Measurements from ENCODE around the gene SDHC.
"Not testable (repeated sequence)": the region's sequence is repeated elsewhere in the genome, so short reads cannot be mapped to it uniquely, and the experiment has no call there.

The SDHC gene

DNA sequence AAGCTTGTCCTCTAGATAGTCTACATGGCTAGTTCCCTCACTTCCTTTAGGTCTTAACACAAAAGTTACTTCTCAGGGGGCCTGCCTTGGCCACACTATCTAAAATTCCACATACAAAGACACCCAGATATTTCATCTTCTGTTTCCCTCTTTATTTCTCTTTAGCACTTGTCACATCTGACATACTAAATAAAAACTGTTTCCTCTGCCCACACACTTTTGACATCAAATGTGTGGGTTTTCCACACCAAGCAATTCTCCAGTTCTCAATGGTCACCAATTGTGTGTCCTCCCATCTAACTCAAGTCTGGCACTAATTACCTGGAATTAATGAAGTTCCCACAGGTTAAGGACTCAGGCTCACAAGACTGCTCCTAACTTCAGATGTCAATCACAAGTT, 79.0 kb downstream of the SDHC start:
- H3K4me2 ChIP-seq (ENCODE audit: low read depth, low read length, poor library complexity, severe bottlenecking) = no peak overlapping the region
- H3K36me3 ChIP-seq (ENCODE audit: insufficient read depth, low read length) = no peaks in the 10 kb centered on the region
- TF ChIP-seq, protein P1, sequence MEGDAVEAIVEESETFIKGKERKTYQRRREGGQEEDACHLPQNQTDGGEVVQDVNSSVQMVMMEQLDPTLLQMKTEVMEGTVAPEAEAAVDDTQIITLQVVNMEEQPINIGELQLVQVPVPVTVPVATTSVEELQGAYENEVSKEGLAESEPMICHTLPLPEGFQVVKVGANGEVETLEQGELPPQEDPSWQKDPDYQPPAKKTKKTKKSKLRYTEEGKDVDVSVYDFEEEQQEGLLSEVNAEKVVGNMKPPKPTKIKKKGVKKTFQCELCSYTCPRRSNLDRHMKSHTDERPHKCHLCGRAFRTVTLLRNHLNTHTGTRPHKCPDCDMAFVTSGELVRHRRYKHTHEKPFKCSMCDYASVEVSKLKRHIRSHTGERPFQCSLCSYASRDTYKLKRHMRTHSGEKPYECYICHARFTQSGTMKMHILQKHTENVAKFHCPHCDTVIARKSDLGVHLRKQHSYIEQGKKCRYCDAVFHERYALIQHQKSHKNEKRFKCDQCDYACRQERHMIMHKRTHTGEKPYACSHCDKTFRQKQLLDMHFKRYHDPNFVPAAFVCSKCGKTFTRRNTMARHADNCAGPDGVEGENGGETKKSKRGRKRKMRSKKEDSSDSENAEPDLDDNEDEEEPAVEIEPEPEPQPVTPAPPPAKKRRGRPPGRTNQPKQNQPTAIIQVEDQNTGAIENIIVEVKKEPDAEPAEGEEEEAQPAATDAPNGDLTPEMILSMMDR (conservative IDR thresholded peaks at IDR 0.05; ENCODE audit: low read length) = no peak
- TF ChIP-seq EZH2phosphoT487 (IDR thresholded peaks at IDR 0.05; ENCODE audit: borderline replicate concordance) = no peak

DNA sequence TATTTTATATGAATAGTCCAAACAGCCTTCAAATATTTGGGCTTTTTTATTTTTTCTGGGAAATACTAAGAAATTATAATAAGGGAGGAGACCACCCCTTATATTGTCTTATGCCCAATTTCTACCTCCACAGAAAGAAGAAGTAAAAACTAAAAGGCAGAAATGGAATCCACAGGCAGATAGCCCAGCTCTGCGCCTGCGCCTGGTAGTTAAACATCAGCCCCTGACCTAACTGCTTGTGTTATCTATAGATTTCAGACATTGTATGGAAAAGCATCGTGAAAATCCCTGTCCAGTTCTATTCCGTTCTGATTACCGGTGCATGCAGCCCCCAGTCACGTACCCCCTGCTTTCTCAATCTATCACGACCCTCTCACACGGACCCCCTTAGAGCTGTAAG, 82.9 kb downstream of the SDHC start:
- not testable (repeated sequence) for H3K4me2 ChIP-seq (ENCODE audit: low read depth, low read length, poor library complexity, severe bottlenecking); H3K9me2 ChIP-seq (replicated peaks; ENCODE audit: low read depth, low read length); H3F3A ChIP-seq (ENCODE audit: low read depth); H3K9ac ChIP-seq (ENCODE audit: low read depth, low read length, poor library complexity, severe bottlenecking); H3K27me3 ChIP-seq (ENCODE audit: insufficient read depth, low read length, poor library complexity, severe bottlenecking); H3K79me2 ChIP-seq (ENCODE audit: insufficient read depth, low read length); H2AFZ ChIP-seq (ENCODE audit: low read length); H3K36me3 ChIP-seq (ENCODE audit: insufficient read depth, low read length); H4K20me1 ChIP-seq (ENCODE audit: insufficient read depth, low read length, poor library complexity, severe bottlenecking); H3K4me3 ChIP-seq (ENCODE audit: low read length, poor library complexity, severe bottlenecking); H3K9me3 ChIP-seq (ENCODE audit: insufficient read depth, low read depth, low read length)
- H3K4me1 ChIP-seq (ENCODE audit: insufficient read depth, low read length, poor library complexity, severe bottlenecking) = peaks cover 11% of the 10 kb centered on the region

More for the DNA sequence above, 79.0 kb downstream of the SDHC start:
- no peaks in the 10 kb centered on the region for H3K9me3 ChIP-seq (ENCODE audit: insufficient read depth, low read depth, low read length)
- H3K79me2 ChIP-seq (ENCODE audit: insufficient read depth, low read length) = no peaks in the 10 kb centered on the region
- H3K27me3 ChIP-seq (ENCODE audit: insufficient read depth, low read length, poor library complexity, severe bottlenecking) = no peaks in the 10 kb centered on the region
- no peaks in the 10 kb centered on the region for H4K20me1 ChIP-seq (ENCODE audit: insufficient read depth, low read length, poor library complexity, severe bottlenecking)
- H3K4me1 ChIP-seq (ENCODE audit: insufficient read depth, low read length, poor library complexity, severe bottlenecking) = peaks cover 8% of the 10 kb centered on the region
- H3F3A ChIP-seq (ENCODE audit: low read depth) = no peaks in the 10 kb centered on the region
- H3K4me3 ChIP-seq (ENCODE audit: low read length, poor library complexity, severe bottlenecking) = no peak overlapping the region
- no peaks in the 10 kb centered on the region for H3K9me2 ChIP-seq (replicated peaks; ENCODE audit: low read depth, low read length)
- H3K9ac ChIP-seq (ENCODE audit: low read depth, low read length, poor library complexity, severe bottlenecking) = no peak overlapping the region
- no peak overlapping the region for H2AFZ ChIP-seq (ENCODE audit: low read length)

DNA sequence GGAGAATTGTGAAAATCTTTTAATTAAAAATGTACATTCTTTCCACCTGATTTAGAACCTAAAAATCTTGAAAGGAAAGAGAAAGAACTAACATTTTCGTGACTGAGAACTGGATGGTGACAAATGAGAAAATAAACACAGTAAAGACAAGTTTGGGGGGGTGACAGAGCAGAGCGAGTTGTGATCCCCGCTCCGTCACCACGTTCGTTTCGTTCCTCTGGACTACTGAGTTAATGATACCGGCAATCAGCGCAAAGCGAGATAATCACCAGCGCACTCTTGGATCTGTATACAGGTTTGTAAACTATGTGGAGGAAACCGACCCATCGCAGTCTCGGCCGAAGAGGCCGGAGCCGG, 84.7 kb downstream of the SDHC start:
- Histone ChIP-seq H3K36me3 (ENCODE audit: insufficient read depth, low read length) (no peaks in the 10 kb centered on the region), H4K20me1 (ENCODE audit: insufficient read depth, low read length, poor library complexity, severe bottlenecking) (no peaks in the 10 kb centered on the region), H3K9ac (ENCODE audit: low read depth, low read length, poor library complexity, severe bottlenecking) (peak overlapping the region; percentile 87), H3K4me3 (ENCODE audit: low read length, poor library complexity, severe bottlenecking) (peak overlapping the region; percentile 82), H2AFZ (ENCODE audit: low read length) (peak overlapping the region; percentile 93), H3K4me1 (ENCODE audit: insufficient read depth, low read length, poor library complexity, severe bottlenecking) (peaks cover 11% of the 10 kb centered on the region), H3F3A (ENCODE audit: low read depth) (peaks cover 7% of the 10 kb centered on the region), H3K27me3 (ENCODE audit: insufficient read depth, low read length, poor library complexity, severe bottlenecking) (no peaks in the 10 kb centered on the region), H3K9me2 (replicated peaks; ENCODE audit: low read depth, low read length) (no peaks in the 10 kb centered on the region), H3K79me2 (ENCODE audit: insufficient read depth, low read length) (no peaks in the 10 kb centered on the region), H3K4me2 (ENCODE audit: low read depth, low read length, poor library complexity, severe bottlenecking) (peak overlapping the region; percentile 73), H3K9me3 (ENCODE audit: insufficient read depth, low read depth, low read length) (no peaks in the 10 kb centered on the region)
- no peak for TF ChIP-seq EZH2phosphoT487 (IDR thresholded peaks at IDR 0.05; ENCODE audit: borderline replicate concordance)
- TF ChIP-seq, protein P1 (conservative IDR thresholded peaks at IDR 0.05; ENCODE audit: low read length) = no peak

DNA sequence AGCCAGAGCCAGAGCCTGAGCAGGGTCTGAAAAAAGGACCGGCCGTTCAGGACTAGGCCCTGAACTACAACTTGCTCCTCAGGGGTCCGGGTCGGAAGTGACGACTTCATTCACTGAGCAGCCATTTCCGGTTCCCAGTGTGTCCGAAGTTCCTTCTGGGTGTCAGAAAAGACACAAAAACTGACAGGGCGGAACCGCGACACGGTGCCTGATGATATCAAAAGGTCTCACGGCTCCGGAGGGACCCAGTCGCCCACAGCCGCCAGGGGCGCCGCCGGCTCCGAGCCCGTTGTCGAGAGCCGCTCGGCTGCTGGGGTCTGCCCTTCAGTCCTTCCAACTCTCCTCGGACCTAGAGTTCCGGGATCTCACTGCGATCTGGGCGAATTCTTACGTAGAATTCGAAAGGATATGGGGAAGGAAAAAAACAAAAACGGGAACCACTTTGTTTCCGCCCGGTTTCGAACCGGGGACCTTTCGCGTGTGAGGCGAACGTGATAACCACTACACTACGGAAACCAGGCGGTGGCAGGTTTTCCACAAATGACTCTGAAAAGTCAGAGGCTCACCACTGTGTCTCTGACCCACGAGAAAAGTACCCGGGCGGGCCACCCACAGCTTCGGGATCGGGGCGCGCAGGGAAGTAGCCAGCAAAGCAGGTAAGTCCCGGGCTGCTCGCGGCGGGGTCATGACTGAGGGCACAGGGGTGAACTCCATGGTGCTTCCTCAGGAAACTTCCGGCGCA, 85.2 kb downstream of the SDHC start:
- peak overlapping the region; percentile 87 for H3K9ac ChIP-seq (ENCODE audit: low read depth, low read length, poor library complexity, severe bottlenecking)
- H3K9me3 ChIP-seq (ENCODE audit: insufficient read depth, low read depth, low read length) = no peaks in the 10 kb centered on the region
- peak overlapping the region; percentile 93 for H2AFZ ChIP-seq (ENCODE audit: low read length)
- peak overlapping the region; percentile 81 for H3K4me2 ChIP-seq (ENCODE audit: low read depth, low read length, poor library complexity, severe bottlenecking)
- peak overlapping the region; percentile 82 for H3K4me3 ChIP-seq (ENCODE audit: low read length, poor library complexity, severe bottlenecking)
- H3K79me2 ChIP-seq (ENCODE audit: insufficient read depth, low read length) = no peaks in the 10 kb centered on the region
- no peak for TF ChIP-seq EZH2phosphoT487 (IDR thresholded peaks at IDR 0.05; ENCODE audit: borderline replicate concordance)
- TF ChIP-seq, protein P1 (conservative IDR thresholded peaks at IDR 0.05; ENCODE audit: low read length) = peak; percentile 62
- H3K27me3 ChIP-seq (ENCODE audit: insufficient read depth, low read length, poor library complexity, severe bottlenecking) = no peaks in the 10 kb centered on the region
- no peaks in the 10 kb centered on the region for H3K9me2 ChIP-seq (replicated peaks; ENCODE audit: low read depth, low read length)
- H3K4me1 ChIP-seq (ENCODE audit: insufficient read depth, low read length, poor library complexity, severe bottlenecking) = peaks cover 11% of the 10 kb centered on the region
- peaks cover 7% of the 10 kb centered on the region for H3F3A ChIP-seq (ENCODE audit: low read depth)
- H4K20me1 ChIP-seq (ENCODE audit: insufficient read depth, low read length, poor library complexity, severe bottlenecking) = no peaks in the 10 kb centered on the region
- H3K36me3 ChIP-seq (ENCODE audit: insufficient read depth, low read length) = no peaks in the 10 kb centered on the region
